Endometrial microvascular endothelial cells (primary cell): ENCODE measurements around the gene GNL1. TPM values are rescaled to one million over a fixed set of nuclear protein-coding genes. Genes with fewer than 3 reads are reported as not detected.
"Not testable (repeated sequence)": the region's sequence is repeated elsewhere in the genome, so short reads cannot be mapped to it uniquely, and the experiment has no call there.

Source experiments
- in situ Hi-C: cut with HindIII; loops from 2 replicates; pipeline ENCODE4 v1.10.0; 2017; ENCODE audit warnings: low sequenced_read_pairs, low pct_unique_long_range_greater_than_20kb; ENCODE audit errors: inconsistent ontology term
- total RNA-seq: library from RNA; depleted of rRNA; stranded (reverse); fragments of >200 nt; gene quantifications from one replicate; pipeline ENCODE4 v1.2.3, GENCODE V29; 2015; ENCODE audit errors: inconsistent ontology term

GNL1 gene
- total RNA-seq, 1 donor from 2014 or later = 58.6 TPM

- in situ Hi-C loops = no loop called here
Measured at GRCh38 chr6:30510419-30511168, 45.7 kb downstream of the GNL1 start.

DNA sequence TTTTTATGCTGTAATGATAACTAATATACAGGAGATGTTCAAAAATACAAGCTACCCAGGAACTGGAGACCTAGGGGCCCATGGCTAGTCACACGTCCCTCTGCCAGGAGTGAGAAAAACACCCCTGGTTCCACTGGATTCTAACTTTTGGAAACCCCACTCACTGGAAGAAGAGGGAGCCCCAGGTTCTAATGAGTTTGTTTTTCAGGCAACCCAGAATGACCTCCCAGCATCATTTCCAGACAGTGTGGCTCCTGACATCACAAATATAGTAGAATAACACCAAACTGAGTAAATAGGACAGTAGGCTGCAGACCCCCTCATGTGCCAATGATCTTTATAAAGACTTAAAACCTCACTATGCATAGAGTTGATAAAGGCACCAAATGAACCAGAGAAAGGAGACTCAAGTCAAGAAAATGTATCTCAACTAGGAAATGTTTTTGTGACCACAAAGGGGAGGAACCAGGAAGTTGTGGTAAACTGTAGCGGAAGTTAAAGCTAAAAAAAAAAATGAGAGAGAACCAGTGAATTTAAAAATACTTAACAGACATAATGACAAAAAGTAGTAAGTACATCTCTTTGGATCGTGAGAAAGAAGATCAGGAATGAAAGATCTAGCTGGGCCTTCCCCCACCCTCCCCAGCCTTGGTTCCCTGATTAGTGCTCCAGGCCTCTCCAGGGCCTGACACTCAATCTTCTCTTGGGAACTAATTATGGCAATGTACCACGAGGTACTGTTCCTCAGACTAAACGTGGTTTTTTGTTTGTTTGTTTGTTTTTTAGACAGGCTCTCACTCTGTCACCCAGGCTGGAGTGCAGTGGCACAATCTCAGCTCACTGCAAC is 47.2 kb downstream of the GNL1 start:
- in situ Hi-C loops = no loop called here

DNA sequence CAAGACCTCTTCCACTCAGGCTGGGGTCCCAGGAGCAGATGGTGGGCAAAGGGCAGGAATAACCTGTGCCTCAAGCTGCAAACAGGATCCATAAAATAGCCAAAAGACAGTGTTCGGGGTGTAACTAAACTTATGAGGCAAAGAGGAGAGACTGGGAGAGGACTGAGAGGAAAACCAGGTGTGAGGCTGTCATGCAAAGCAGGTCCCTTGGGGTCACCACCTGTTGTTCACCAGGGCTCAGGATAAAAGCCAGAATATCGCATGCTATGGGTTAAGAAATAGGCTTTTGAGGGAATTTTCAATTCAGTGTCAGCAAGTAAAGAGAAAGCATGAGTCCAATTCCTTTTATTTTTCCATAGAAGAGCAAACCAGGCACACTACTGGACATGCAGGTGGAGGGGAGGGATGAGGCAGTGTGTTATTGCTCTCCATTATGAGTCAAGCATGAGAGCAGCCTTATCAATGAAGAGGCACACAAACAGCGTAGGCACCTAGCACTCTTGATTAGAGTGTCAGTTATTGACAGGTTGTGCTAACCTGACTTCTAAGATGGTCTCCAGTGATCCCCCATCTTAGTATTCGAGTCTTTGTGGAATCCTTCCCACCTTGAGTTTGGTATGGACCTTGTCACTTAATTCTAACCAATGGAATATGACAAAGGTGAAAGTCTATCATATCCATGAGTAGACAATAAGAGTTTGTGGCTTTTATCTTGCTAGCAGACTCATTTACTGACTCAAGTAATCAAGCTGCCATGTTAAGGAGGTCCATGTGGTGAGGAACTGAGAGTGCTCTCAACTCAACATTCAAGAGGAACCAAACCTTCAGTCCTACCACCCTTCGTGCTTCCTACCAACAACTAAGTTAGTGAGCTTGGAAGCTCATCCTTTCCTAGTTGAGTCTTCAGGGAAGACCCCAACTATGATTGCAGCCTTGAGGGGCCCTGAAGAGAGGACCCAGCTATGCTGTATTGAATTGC is 48.2 kb downstream of the GNL1 start:
- in situ Hi-C loops = no loop called here

GRCh38 chr6:30500421-30501355 is 55.6 kb downstream of the GNL1 start:
- in situ Hi-C loops = no loop called here

GRCh38 chr6:30498705-30499104 is 57.6 kb downstream of the GNL1 start:
- in situ Hi-C loops = not testable (repeated sequence)

- in situ Hi-C loops = no loop called here
Measured at GRCh38 chr6:30497714-30498113, 58.6 kb downstream of the GNL1 start.

- in situ Hi-C loops = not testable (repeated sequence)
Measured at GRCh38 chr6:30497261-30497599, 59.1 kb downstream of the GNL1 start.

GRCh38 chr6:30495993-30496392 is 60.3 kb downstream of the GNL1 start:
- in situ Hi-C loops = no loop called here

- in situ Hi-C loops = not testable (repeated sequence)
Measured at GRCh38 chr6:30495060-30495459, 61.2 kb downstream of the GNL1 start.

DNA sequence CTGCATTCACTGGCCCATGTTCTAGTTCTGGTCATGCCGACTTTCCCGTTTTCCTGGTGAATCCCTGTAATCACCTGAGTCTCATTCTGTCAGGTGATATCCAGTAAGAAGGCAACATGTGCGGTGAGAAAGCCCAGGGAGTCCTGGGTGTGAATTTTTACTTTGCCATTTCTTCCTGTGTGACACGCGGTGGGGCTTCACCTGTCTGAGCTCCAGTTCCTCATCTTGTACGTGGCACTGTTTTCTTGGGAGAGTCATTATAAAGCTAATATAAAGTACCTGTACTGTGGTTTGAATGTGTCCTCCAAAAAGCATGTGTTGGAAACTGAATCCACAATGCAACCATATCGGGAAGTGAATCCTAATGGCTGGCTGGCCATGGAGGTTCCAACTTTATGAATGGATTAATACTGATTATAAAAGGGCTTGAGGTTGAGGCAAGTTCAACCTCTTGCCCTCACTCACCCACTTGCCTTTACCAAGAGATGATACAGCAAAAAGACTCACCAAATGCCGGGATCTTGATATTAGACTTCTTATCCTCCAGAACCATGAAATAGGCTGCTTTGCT is 61.9 kb downstream of the GNL1 start:
- in situ Hi-C loops = no loop called here

DNA sequence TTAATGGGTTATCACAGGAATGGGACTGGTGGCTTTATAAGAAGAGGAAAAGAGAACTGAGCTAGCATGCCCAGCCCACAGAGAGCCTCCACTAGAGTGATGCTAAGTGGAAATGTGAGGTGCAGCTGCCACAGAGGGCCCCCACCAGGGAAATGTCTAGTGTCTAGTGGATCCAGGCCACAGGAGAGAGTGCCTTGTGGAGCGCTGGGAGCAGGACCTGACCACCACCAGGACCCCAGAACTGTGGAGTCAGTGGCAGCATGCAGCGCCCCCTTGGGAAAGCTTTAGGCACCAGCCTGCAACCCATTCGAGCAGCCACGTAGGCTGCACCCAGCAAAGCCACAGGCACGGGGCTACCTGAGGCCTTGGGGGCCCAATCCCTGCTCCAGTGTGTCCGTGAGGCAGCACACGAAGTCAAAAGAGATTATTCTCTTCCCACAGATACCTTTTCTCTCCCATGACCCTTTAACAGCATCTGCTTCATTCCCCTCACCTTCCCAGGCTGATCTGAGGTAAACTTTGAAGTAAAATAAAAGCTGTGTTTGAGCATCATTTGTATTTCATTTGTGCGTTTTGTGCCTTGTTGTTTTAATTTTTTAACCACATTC is 62.5 kb downstream of the GNL1 start:
- in situ Hi-C loops = no loop called here

DNA sequence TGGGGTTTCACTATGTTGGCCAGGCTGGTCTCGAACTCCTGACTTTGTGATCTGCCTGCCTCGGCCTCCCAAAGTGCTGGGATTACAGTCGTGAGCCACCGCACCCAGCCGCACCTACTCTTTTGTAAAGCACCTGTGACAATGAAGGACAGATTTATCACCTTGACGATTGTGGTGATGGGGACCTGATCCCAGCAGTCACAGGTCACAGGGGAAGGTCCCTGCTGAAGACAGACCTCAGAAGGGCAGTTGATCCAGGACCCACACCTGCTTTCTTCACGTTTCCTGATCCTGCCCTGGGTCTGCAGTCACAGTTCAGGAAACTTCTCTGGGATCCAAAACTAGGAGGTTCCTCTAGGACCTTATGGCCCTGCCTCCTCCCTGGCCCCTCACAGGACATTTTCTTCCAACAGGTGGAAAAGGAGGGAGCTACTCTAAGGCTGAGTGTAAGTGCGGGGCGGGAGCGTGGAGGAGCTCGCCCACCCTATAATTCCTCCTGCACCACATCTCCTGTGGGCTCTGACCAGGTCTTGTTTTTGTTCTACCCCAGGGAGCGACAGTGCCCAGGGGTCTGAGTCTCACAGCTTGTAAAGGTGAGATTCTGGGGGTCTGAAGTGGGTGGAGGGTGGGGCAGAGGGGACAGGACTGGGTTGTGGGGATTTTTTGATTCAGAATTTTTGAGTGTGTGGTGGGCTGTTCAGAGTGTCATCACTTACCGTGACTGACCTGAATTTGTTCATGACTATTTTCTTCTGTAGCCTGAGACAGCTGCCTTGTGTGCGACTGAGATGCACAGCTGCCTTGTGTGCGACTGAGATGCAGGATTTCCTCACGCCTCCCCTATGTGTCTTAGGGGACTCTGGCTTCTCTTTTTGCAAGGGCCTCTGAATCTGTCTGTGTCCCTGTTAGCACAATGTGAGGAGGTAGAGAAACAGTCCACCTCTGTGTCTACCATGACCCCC is 64.0 kb downstream of the GNL1 start:
- in situ Hi-C loops = no loop called here

Other genes with a start within 250 kb of the GNL1 start
- 10.2 TPM for gene TRIM39, start 229.6 kb downstream of the GNL1 start, total RNA-seq
- gene RPP21, start 211.3 kb downstream of the GNL1 start, total RNA-seq = 78.4 TPM
- 514 TPM for gene HLA-E, start 67.0 kb downstream of the GNL1 start, total RNA-seq
- 2.2 TPM for gene PRR3, start 806 bp upstream of the GNL1 start, total RNA-seq
- gene ABCF1, start 15.0 kb upstream of the GNL1 start, total RNA-seq = 35.9 TPM
- gene PPP1R10, start 60.8 kb upstream of the GNL1 start, total RNA-seq = 25.4 TPM
- gene MRPS18B, start 61.4 kb upstream of the GNL1 start, total RNA-seq = 50.0 TPM
- gene ATAT1, start 70.4 kb upstream of the GNL1 start, total RNA-seq = 4.1 TPM
- 13.4 TPM for gene C6orf136, start 90.6 kb upstream of the GNL1 start, total RNA-seq
- gene DHX16, start 116.5 kb upstream of the GNL1 start, total RNA-seq = 39.8 TPM
- 86.2 TPM for gene PPP1R18, start 130.2 kb upstream of the GNL1 start, total RNA-seq
- gene NRM, start 134.5 kb upstream of the GNL1 start, total RNA-seq = 30.8 TPM
- 17.1 TPM for gene MDC1, start 160.8 kb upstream of the GNL1 start, total RNA-seq
- gene TUBB, start 163.9 kb upstream of the GNL1 start, total RNA-seq = 1,274 TPM
- 133 TPM for gene FLOT1, start 186.2 kb upstream of the GNL1 start, total RNA-seq
- gene IER3, start 188.1 kb upstream of the GNL1 start, total RNA-seq = 76.4 TPM